UCSD-AML1 (cell line): ENCODE measurements around the gene ANO2.

Experiments
- DNase-seq: peaks from one replicate; lab custom pipeline; 2025; ENCODE audit not compliant: unreplicated experiment; lab: John Stamatoyannopoulos, UW

ANO2 gene

DNA sequence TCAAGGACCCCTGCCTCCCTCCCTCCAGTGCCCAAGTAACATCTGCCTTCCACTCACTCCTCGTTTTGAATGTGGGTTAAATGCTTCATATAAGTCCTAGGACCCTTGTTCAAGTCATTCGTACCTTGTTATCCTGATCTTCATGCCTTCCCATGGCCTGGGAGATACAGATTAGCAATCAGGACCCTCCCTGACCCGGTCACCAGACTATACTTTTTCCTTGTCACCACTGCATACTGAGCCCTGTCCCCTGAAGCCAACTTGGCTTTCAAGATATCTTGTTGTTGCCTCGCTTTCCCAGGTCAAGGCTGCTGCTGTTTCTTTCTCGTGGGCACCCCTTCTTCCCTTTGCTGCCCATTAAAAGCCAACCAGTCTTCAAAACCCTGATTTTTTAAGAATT lies 208.5 kb downstream of the ANO2 start:
- no peak for DNase-seq

DNA sequence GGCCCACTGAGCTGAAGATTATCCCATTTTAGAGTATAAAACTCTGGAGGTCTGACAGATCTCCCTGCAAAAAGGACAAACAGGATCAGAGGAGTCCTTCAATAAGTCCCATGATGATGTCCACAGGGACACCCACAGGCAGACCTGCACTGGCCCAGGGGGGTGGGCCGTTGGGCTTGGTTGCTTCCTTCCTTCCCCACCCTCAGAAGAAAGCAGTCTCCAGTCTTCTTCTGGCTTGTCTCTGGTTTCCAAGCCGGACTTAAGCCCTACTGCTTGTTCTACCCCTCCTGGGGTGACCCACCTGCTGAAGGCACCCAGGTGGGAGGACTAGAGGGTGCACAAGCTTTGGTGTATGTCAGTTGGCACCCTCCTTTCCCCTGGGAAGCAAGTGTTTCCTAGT lies 209.0 kb downstream of the ANO2 start:
- DNase-seq, result no peak

DNA sequence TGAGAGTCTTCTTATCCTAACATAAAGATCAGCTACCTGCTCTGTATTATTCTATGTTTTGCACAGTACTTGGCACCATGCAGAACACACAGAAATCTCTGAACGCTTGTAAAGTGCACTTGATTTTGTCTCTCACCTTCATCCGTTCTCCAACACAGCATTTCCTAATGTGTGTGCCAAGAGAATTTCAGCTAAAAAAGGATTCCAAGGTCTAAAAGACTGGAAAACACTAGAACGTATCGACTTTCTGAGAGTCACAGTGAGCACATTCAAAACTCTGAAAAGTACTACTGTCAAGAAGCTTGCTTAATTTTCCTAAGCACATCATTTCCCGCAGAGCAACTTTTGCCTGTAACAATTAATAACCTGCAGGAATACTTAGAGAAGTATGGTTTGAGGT lies 211.1 kb downstream of the ANO2 start:
- DNase-seq, result no peak

DNA sequence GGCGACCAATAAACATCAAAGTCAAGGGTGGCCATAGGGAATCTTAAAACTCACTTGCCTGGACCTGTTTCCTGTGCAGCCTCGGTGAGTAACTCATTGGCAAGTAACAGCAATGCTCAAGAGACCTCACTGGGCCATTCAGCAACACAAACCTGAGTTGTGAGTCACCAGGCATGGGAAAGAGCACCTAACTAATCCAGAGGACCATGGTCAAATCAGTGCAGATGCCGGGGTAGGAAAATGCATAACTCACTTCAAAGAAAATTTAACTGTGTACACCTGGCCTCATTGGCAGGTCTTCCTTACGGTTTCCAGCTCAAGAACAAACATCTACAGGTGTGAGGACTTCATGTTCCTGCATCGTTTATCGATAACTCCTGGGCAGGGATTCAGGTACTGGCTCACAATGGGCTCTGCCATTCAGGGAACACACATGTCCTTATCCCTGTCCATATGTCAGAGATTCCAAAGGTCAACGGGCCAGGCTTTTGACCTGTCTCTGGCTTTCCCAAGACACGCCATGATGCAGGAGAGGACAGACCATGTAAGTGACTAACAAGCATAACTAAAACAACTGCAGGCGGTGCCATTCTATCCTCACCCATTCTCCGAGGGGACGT lies 211.8 kb downstream of the ANO2 start:
- no peak for DNase-seq

DNA sequence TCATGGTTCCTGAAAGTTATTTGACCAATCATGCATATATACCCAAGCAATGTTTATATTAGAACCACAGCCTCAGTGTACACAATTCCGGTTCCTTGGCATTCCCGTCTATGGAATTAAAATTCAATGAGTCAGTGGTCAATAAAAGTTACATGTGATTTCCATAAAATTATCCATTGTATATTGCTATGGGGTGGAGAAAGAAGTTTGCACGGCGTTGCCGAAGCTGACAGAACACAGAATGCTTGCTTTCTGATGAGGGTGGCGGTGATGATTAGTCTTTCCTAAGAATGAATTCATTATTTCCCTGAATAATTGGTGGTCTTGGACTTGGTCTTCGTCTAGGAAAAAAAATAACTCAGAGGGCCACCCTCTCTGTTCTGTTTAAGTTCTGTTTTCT lies 214.1 kb downstream of the ANO2 start:
- DNase-seq, result no peak

DNA sequence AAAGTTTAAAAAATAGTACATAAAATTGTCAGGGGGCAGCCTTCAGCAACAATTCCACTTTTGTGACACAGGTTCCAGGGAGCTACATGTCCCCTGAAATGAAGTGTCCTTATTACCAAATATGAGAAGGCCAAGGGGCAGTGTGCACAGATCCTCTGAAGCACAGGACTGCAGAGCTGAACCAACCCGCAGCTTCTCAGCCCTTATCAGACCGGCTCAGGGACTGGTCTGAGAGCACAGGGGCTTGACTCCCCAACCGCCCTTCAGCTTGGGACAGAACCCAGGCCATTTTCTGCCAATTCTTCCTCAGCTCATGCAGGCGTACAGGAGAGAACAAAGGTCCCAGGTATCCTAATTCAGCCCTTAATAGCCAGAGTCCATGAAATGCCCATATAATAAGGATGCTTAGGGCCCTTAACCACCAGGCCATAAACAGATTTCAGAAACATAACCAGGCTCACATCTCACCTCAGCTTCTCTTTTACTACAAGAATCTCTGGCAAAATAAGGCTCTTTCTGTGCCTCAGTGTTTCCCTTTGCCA lies 221.3 kb downstream of the ANO2 start:
- DNase-seq, result no peak

DNA sequence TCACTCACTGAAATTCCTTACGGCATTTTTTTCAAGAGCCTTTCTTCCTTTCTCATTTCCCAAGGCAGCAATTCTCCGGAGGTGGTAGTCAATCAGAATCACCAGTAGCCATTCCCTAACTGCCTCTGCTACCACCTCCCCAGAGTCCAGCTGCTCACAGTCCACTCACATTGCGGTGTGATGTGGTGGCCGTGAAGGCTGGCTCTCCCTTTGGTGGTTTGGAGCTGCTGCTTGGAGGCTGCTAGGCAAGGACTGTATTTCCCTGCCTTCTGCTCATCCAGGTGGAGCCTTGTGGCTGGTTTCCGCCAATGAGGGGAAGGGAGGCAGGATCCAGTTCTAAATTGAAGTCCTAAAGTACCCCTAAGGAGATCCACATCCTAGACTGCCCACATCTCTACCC lies 222.0 kb downstream of the ANO2 start:
- no peak for DNase-seq

DNA sequence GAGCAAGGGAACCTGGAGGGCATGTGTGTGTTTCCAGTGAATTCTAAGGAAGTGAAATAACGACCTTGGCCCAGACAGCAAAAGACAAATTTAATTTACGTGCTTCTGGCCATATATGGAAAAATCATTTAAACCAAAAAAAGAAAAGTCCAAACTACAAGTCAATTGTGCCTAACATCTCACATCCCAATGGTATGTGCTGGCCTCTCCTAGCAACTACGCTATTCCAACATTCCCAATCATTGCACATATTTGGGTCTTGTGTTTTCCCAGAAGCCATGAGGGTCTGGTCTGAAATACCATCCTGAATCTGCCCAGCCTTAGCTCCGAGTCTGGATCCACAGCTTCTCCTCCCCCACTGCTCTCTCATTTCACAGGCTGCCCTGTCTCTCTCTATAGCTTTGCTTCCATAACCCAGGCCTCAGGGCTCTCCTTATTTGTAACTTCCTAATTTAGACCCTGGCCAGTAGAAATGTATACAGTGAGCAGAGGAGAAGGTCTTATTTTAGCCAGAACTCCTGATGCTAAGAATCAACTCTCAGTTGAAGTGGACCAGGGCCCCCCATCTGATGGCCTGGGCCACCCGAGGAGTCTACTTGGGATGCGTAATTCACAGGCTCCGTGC lies 224.6 kb downstream of the ANO2 start:
- DNase-seq, result no peak

DNA sequence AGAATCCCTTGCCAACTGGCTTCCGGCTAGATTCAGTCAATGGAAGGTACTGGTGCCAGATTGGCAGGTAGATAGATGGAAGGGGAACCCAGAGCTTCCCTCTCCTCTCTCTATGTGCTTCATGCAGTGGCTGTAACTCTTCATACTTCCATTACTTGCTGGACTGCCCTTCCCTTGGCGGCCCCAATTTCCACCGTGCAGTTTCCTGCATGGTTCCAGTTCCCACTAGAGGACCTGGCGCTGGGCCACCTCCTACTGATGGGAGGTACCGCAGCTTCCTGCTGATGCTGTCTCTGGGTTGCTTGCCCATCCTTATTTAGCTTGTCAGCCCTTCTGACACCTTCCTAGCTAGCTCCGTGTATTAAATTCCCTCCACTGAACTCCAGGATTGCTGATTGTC lies 226.4 kb downstream of the ANO2 start:
- peak; percentile 47 for DNase-seq

DNA sequence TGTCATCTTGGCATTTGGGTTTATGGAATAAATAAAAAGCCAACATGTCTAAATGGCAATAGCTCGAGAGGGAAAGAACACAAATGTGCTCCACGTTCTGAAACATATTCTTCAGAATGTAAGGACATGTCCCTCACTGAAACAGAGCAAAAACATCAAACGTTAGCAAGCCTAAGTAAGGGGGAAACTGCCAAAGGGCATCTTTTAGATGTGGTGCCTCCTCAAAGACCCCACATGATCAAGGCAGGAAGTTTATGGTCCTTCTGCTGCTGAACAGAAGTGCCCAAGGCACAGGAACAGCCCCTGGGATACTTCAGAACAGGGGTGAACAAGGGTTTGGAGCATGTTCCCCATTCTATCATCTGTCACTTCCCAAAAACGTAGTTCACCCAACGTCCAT lies 227.0 kb downstream of the ANO2 start:
- DNase-seq, result no peak

DNA sequence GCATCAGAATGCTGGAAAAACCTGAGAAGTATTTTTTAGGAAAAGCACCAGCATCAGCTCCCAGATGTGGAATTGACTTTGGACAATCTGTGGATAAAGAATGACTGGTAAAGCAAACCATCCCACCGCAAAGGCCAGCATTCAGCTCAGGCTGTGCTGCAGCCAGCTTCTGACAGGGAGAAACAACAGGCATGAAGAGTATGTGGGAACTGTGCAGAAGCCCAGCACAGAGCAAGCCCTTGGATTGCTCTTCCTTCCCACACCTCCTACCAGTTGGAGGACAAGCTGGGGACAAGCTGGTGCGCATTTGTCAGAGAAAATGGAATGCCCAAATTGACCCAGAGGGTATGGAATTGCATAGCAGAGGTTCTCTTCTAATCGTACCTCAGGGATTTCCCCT lies 228.1 kb downstream of the ANO2 start:
- DNase-seq, result no peak

DNA sequence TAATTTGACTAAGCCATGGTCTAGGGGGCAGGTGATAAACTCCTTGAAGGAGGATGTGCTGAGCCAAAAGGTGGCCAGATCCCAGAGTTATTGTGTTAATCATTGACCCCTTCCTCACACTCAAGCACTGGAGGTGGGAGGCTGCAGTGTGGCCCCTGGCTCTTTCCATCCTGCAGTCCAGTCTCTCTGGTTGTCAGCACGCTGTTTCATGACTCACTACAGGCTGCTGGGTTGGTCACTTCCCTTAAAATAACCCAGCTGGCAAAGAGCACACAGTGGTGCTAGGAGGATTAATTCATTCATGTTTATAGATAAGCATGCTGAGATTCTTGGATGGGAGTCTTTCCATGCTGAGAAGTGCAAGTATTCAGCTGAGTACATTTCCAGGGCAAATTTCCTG lies 228.9 kb downstream of the ANO2 start:
- DNase-seq, result no peak

DNA sequence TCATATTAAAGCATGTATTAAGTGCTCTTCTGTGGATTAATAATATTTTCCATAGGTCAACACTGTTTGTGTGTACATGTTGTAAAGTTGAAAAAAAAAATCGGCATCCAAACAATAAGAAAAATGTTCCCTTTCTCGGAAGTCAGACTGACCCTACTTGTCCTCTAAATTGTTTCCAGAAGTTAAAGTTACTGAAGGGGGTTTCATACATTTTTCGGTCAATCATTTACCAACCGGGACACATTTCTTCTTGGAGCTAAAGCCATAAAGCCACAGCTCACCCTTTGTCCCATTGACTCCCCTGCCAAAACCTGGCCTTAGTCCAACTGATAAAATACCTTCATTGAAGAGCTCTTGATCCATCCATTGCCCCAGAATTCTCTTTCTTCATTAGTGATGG lies 230.0 kb downstream of the ANO2 start:
- no peak for DNase-seq

DNA sequence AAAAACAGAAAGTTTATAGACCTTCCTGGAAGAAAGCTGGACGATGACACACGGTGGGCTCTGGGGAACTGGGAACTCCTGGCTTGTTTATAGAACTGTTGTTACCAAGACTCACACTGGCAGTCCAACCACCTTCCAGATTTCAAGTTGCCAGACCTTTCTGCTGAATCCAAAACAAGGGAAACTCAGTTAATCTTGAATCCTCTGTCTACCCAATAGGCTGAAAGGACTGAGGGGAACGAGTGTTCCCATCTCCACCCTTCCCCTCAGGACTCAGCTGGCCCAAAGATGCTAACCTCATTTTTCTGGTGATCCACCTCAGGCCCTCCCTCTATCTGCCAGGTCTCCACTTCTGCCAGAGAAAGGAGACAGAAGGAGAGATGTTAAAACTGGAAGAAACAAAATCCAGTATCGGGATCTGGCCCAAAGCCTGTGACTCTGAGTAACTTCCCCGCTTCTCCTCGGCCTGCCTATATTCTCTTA lies 231.4 kb downstream of the ANO2 start:
- no peak for DNase-seq

DNA sequence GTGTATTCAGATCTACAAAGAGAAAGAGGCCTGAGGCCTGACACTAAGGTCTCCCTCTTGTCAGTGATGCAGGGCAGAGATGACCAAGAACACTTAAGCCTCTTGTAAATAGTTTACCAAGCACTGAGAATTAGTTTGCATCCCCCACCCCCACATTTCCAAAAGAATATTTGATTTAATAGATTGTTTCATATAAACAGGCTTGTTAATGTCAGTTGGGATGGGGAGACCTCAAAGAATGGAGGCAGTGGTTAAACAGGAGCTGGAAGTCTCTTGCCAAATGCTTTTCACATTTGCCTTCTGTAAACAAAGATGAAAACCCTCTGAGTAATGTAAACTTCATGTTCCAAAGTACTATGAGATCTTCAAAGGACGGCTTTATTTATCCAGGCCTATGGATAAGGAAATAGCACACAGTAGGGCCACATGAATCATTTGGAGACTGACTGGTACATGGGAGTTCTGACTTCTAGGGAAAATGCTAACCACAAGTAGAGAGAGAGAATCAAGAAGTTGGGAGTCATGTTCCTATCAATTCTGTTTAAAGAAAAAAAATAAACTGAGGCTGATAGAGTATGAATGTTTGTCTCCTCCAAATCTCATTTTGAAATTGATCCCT lies 234.7 kb downstream of the ANO2 start:
- DNase-seq, result no peak

DNA sequence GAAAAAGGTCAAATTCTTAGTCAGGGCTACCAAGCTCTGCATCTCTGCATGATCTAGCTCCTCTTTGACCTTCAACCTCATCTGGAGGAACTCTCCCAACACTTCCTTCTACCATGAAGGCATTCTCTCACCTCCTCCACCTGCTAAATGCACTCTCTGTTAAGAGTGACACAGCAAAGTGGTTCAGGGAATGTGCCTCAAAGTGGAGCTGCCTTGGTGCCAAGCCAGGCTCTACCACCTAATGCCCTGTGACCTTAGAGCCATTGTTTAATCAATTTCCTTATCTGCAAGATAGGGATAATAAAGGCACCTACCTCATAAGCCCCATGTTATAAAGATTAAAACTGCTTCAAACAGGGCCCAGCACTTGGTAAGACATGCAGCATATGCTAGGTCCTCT lies 236.7 kb downstream of the ANO2 start:
- DNase-seq, result no peak

DNA sequence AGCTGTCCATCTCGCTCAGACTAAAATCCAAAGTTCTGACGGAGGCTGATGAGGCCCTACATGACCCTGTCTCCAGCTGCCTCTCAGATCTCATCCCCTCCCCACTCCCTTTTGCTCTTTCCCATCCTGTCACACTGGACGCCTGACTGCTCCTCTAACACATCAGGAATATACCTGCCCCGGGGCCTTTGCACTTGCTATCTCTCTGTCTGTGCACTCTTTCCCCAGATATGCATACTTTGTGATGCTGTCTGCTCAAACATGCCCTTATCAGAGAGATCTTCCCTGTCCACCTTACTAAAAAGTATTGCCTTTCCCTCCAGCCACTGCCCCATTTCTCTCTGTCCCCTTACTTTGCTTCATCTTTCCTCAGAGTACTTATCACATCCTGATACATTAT lies 238.8 kb downstream of the ANO2 start:
- no peak for DNase-seq

DNA sequence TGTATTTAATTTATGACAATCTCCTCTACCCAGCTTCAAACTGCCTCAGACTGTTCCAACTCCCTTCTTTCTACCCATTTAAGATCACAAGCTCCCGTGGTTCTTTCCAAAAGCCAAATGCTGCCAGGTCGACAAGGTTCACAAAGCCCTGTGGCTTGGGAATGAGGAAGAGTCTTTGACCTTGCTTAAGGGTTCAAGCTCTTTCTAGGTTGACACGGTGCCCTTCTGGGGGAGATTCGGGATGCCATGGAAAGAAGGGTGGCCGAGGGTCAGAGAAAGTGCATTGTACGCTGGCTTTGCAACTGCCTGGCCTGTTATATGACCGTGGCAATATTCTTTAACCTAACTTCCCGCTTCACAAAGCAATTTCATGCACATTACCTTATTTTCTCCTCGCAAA lies 239.3 kb downstream of the ANO2 start:
- DNase-seq, result no peak

DNA sequence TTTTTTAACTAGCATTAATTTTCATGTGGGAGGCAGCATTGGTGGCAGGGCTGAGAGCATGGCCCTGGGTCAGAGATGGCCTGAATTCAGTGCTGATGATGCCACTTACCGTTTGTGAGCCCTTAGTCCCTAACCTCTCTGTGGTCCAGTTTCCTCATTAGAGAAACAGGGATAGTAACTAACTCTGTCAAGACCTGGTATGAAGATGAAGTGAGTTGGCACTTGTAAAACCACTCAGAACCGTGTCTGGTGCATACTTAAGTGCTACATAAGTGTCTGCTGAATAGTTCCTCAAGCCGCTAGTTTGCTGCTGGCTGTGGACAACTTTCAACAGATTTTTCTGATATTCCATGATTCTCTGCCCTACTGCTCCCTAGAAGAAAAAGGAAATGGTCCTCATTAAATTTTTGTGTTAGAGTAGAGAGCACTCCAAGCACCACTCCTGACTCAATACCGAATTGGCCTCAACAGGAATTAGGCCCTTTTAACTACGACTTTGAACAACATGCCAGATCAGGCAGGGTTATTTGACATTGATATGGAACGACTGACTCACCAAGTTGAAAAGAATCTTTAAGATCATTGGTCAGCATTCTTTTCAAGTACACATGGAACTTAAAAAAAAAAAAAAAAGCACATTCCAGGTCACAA lies 250.2 kb downstream of the ANO2 start:
- DNase-seq, result no peak

DNA sequence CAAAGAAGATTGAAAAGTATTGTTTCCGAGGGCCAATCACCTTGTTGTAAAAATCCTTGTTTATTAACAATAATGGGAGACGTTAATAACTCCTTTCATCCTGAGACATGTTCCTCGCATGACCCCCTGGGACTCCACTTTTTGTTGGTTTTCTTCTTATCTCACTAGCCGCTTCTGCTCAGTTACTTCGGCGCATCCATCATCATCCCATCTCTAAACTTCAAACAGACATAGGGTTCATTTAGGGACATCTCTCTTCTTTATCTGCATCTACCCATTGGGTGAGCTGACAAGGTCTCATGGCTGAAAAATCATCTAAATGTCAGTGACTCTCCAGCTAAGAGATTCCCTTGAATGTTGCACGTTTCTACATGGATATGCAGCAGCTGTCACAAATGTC lies 252.2 kb downstream of the ANO2 start:
- DNase-seq, result no peak

DNA sequence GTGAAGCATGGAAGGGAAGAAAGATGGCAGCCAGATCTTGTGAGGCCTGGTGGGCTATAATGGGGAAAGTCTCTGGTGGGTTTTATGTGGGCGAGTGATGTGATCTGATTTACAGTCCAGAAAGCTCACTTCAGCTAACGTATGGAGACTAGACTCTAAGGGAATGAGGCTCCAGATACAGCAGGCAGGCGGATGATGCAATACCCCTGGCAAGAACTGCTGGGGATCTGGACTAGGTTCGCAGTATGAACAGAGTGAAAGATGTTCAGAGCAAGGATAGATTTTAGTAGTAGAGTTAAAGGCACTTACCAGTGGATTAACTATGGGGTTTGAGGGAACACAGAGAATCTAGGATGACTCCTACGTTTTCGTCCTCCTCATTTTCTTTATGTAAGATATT lies 253.1 kb downstream of the ANO2 start:
- DNase-seq, result no peak

DNA sequence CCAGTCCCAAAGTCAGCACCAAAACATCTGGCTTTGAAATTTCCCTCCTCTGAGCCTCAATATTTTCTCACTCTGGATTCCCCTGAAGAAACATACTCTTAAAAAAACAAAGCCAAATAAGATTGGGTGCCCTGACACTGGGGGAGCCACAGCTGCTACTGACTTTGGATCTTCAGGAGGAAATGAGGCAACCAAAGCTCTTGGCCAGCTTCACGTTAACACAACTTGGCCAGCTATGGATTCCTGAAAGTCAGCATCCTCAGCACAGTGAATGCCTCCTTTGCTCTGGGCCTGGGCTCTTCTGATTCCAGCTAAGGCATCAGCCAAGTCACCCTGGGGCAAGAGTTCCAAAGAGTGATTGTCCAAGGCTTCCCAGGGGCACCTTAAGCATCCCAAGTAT lies 254.8 kb downstream of the ANO2 start:
- no peak for DNase-seq
